Left ventricle myocardium inferior (tissue), 1 donor: ENCODE data around the gene CCBE1. TPM values are rescaled to one million over a fixed set of nuclear protein-coding genes. Genes with fewer than 3 reads are reported as not detected.

Experiments used
- DNase-seq: peaks from one replicate; pipeline ENCODE4 v3.0.0-alpha.2; 2020
- H3K27ac ChIP-seq: fragments of 200-600 bp; replicated peaks from 2 replicates; pipeline ENCODE4 v1.8.0; 2021
- H3K27me3 ChIP-seq: fragments of 200-600 bp; 2 replicates; pipeline ENCODE4 v1.8.0; 2021; ENCODE audit warnings: low read depth
- H3K36me3 ChIP-seq: fragments of 200-600 bp; 2 replicates; pipeline ENCODE4 v1.8.0; 2021
- H3K4me1 ChIP-seq: fragments of 200-600 bp; 2 replicates; pipeline ENCODE4 v1.8.0; 2021
- H3K4me3 ChIP-seq: fragments of 200-600 bp; 2 replicates; pipeline ENCODE4 v1.8.0; 2021; ENCODE audit warnings: mild to moderate bottlenecking, moderate library complexity
- H3K9me3 ChIP-seq: fragments of 200-600 bp; replicated peaks from 2 replicates; pipeline ENCODE4 v1.8.0; 2021
- CTCF ChIP-seq: fragments of 200-600 bp; IDR thresholded peaks from 2 replicates; pipeline ENCODE4 v1.8.0; 2021; ENCODE audit warnings: antibody characterized with exemption, mild to moderate bottlenecking, borderline replicate concordance
- intact Hi-C: fragments of 100-400 bp; cut with micrococcal nuclease; formaldehyde crosslinking; loops from one replicate; pipeline ENCODE4 v1.11.0; 2022
- total RNA-seq: library from RNA; stranded (reverse); fragmentation: NEBNext Ultra II Directional; extraction: Animal tissue kit (Norgen Biotek cat#: 25700); gene quantifications from one replicate; pipeline ENCODE4 v1.2.1, GENCODE V29; 2021
- donor health status: DM: no; HTN: yes; CAD: no; lungs with severe emphysema.

CCBE1 gene
- total RNA-seq, 1 donor from 2014 or later: 3.2 TPM

GRCh38 chr18:59729781-59730180 lies 32.6 kb upstream of the CCBE1 start:
- no peaks in the 10 kb centered on the region for H3K9me3 ChIP-seq
- H3K27me3 ChIP-seq: peaks cover 28% of the 10 kb centered on the region
- TF ChIP-seq CTCF: no peak
- no peak overlapping the region for H3K27ac ChIP-seq
- intact Hi-C loops: no loop called here
- no peak for DNase-seq
- no peaks in the 10 kb centered on the region for H3K36me3 ChIP-seq
- H3K4me3 ChIP-seq: no peak overlapping the region
- no peaks in the 10 kb centered on the region for H3K4me1 ChIP-seq

- H3K4me3 ChIP-seq: no peak overlapping the region
- no peaks in the 10 kb centered on the region for H3K4me1 ChIP-seq
- intact Hi-C loops: no loop called here
- no peak overlapping the region for H3K27ac ChIP-seq
- no peak for TF ChIP-seq CTCF
- H3K27me3 ChIP-seq: peaks cover 36% of the 10 kb centered on the region
- no peak for DNase-seq
- no peaks in the 10 kb centered on the region for H3K36me3 ChIP-seq
- H3K9me3 ChIP-seq: no peaks in the 10 kb centered on the region
These were observed 31.6 kb upstream of the CCBE1 start for GRCh38 chr18:59728816-59729215.

GRCh38 chr18:59725142-59725541 lies 27.9 kb upstream of the CCBE1 start:
- no peaks in the 10 kb centered on the region for H3K36me3 ChIP-seq
- no peaks in the 10 kb centered on the region for H3K4me1 ChIP-seq
- intact Hi-C loops: no loop called here
- peaks cover 9% of the 10 kb centered on the region for H3K9me3 ChIP-seq
- H3K4me3 ChIP-seq: no peak overlapping the region
- H3K27me3 ChIP-seq: peaks cover 53% of the 10 kb centered on the region
- DNase-seq: no peak
- H3K27ac ChIP-seq: no peak overlapping the region
- TF ChIP-seq CTCF: no peak

- intact Hi-C loops: no loop called here
- no peak overlapping the region for H3K27ac ChIP-seq
- no peak overlapping the region for H3K4me3 ChIP-seq
- TF ChIP-seq CTCF: no peak
- no peaks in the 10 kb centered on the region for H3K4me1 ChIP-seq
- DNase-seq: no peak
- H3K9me3 ChIP-seq: peaks cover 9% of the 10 kb centered on the region
- H3K27me3 ChIP-seq: peaks cover 56% of the 10 kb centered on the region
- no peaks in the 10 kb centered on the region for H3K36me3 ChIP-seq
These were observed 26.9 kb upstream of the CCBE1 start for GRCh38 chr18:59724103-59724502.

GRCh38 chr18:59721931-59722330 lies 24.7 kb upstream of the CCBE1 start:
- no peaks in the 10 kb centered on the region for H3K4me1 ChIP-seq
- peaks cover 59% of the 10 kb centered on the region for H3K27me3 ChIP-seq
- no peaks in the 10 kb centered on the region for H3K36me3 ChIP-seq
- TF ChIP-seq CTCF: no peak
- H3K27ac ChIP-seq: no peak overlapping the region
- intact Hi-C loops: no loop called here
- peaks cover 9% of the 10 kb centered on the region for H3K9me3 ChIP-seq
- H3K4me3 ChIP-seq: no peak overlapping the region
- DNase-seq: no peak

GRCh38 chr18:59721211-59721610 lies 24.0 kb upstream of the CCBE1 start:
- no peaks in the 10 kb centered on the region for H3K4me1 ChIP-seq
- intact Hi-C loops: no loop called here
- H3K27ac ChIP-seq: no peak overlapping the region
- no peak for TF ChIP-seq CTCF
- no peak for DNase-seq
- H3K36me3 ChIP-seq: no peaks in the 10 kb centered on the region
- H3K9me3 ChIP-seq: peaks cover 9% of the 10 kb centered on the region
- peaks cover 54% of the 10 kb centered on the region for H3K27me3 ChIP-seq
- H3K4me3 ChIP-seq: no peak overlapping the region
